ENCODE measurements around the gene TRAPPC2B. TPM values are rescaled to one million over a fixed set of nuclear protein-coding genes. Genes with fewer than 3 reads are reported as not detected.

Gene TRAPPC2B
- total RNA-seq, 1 experiment from 2014 or later, result 3.9 TPM

DNA sequence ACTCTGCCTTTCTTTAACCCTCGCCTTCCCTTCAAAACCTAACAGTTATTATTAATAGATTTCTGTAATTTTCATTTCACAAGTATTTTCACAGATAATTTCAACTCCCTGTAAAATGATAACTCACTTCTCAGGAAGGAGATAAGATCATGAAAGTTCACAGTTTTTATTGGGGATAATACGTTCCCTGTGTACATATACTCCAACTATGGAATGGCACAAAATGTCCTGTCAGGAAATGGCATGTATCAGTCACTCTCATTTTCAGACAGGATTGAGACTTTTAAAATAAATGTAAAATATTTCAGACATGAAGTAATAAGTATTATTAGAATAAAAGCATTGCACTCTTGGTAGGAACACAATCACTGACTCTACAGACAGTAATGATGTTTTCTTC, 932 bp upstream of the TRAPPC2B start:
- no peak for ATAC-seq
- Histone ChIP-seq H3K4me2 (ENCODE audit: low read length) (peak overlapping the region; percentile 91), H3K27ac (ENCODE audit: low read depth, low read length) (peak overlapping the region; percentile 54; the same call in 1 of the 2 replicates), H3K27me3 (ENCODE audit: insufficient read depth, low read length) (no peaks in the 10 kb centered on the region), H3K9me3 (ENCODE audit: control insufficient read depth in 1 of 2, insufficient read depth in 1 of 2, low read depth in 1 of 2, low read length in 2 of 2) (no peaks in the 10 kb centered on the region; a peak in 1 of 4 replicates), H3K4me3 (replicated peaks in 1 of 2; ENCODE audit: low read depth in 1 of 2, low read length in 2 of 2) (peak overlapping the region; percentile 40 to 76; a peak in 3 of 4 replicates), H3K79me2 (ENCODE audit: insufficient read depth, low read length) (peaks cover 7% of the 10 kb centered on the region; the same call in 1 of the 2 replicates), H4K20me1 (ENCODE audit: insufficient read depth) (no peaks in the 10 kb centered on the region), H3K9me2 (ENCODE audit: insufficient read depth) (no peaks in the 10 kb centered on the region), H3K4me1 (ENCODE audit: control insufficient read depth in 1 of 2, insufficient read depth in 2 of 2, low read length in 2 of 2) (peaks cover 3 to 9% of the 10 kb centered on the region in 2 experiments; a peak in 3 of 4 replicates), H2AFZ (ENCODE audit: low read depth, low read length, poor library complexity, severe bottlenecking) (peak overlapping the region; percentile 78), H3K36me3 (ENCODE audit: control insufficient read depth in 1 of 2, insufficient read depth in 2 of 2, low read length in 2 of 2) (0 out of 4 replicates have a peak, but pooled peaks cover 0 to 8% of the 10 kb centered on the region in 2 experiments), H3K9ac (ENCODE audit: low read length) (no peak overlapping the region)
- RAD21 ChIA-PET (ENCODE audit: low non-redundant PET in 1 of 2, low total read pairs in 2 of 2, uncharacterized antibody in 2 of 2, unreplicated experiment in 2 of 2), result no interaction called here
- POLR2A ChIA-PET, result interaction anchor here (1.0 to 1.4 kb wide), 2 partner anchors 12 to 15 kb away, joined by 3 to 6 read pairs; partner anchors contain the start of gene ZNF304
- intact Hi-C loops (cut with micrococcal nuclease), result no loop called here
- TF ChIP-seq POLR2A (IDR thresholded peaks at IDR 0.05; ENCODE audit: borderline replicate concordance, extremely low read depth, insufficient read depth, insufficient read length) (no peak), YY1 (IDR thresholded peaks at IDR 0.05; ENCODE audit: extremely low read depth, insufficient replicate concordance, low read depth, low read length) (no peak)
- no TSS peak for BruUV-seq (replicated peaks)
- no peak for DNase-seq (ENCODE audit: low read depth, low spot score)
- CTCF ChIA-PET, result no interaction called here

DNA sequence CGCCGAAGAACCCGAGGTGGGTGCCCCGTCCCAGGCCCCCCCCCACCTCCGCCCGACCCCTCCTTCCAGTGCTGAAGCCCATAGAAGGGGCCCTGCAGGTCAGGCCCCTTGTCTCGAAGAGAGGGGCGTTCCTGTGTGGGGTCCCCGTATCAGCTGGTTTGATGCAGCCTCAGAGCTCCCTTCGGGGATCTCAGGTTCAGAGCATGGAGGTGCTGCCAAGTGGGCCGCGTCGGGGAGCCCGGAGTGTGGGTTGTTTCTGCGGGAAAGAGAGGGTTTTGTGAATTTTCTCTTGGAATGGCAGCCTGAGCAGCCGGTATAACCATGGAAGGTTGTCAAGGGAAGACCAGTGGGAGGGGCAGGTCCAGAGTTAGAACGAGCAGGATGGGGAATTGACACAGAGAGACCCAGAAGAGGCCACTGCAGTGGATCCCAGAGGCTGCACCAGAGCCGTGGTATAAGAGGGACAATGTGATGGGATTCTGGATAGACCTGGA, 384 bp downstream of the TRAPPC2B start:
- 0 out of 2 replicates have a peak, but pooled peaks have one; percentile 5 for ATAC-seq
- no peaks in the 10 kb centered on the region; a peak in 1 of 4 replicates for H3K9me3 ChIP-seq (ENCODE audit: control insufficient read depth in 1 of 2, insufficient read depth in 1 of 2, low read depth in 1 of 2, low read length in 2 of 2)
- H3K27me3 ChIP-seq (ENCODE audit: insufficient read depth, low read length), result no peaks in the 10 kb centered on the region
- no peak for TF ChIP-seq RAD21 (IDR thresholded peaks at IDR 0.05; ENCODE audit: low read depth)
- TF ChIP-seq JUND (IDR thresholded peaks at IDR 0.05), result no peak
- no peak for TF ChIP-seq SRF (IDR thresholded peaks at IDR 0.05; ENCODE audit: low read depth)
- TF ChIP-seq CBX3 (IDR thresholded peaks at IDR 0.05; ENCODE audit: low read depth), result no peak
- no peak for TF ChIP-seq ELF1 (IDR thresholded peaks at IDR 0.05; ENCODE audit: borderline replicate concordance, low read depth)
- no peak for TF ChIP-seq SIN3A (IDR thresholded peaks at IDR 0.05; ENCODE audit: low read depth)
- peaks cover 3 to 9% of the 10 kb centered on the region in 2 experiments; a peak in 3 of 4 replicates for H3K4me1 ChIP-seq (ENCODE audit: control insufficient read depth in 1 of 2, insufficient read depth in 2 of 2, low read length in 2 of 2)
- ChIA-PET POLR2A (interaction anchor here (1.0 to 1.4 kb wide), 3 partner anchors 13 to 26 kb away, joined by 3 to 6 read pairs (median 4); partner anchors contain the start of genes ZNF304 and ZNF548), RAD21 (ENCODE audit: low non-redundant PET in 1 of 2, low total read pairs in 2 of 2, uncharacterized antibody in 2 of 2, unreplicated experiment in 2 of 2) (no interaction called here), CTCF (no interaction called here)
- no TSS peak for BruUV-seq (replicated peaks)
- peak overlapping the region; percentile 91 for H3K4me2 ChIP-seq (ENCODE audit: low read length)
- intact Hi-C loops (cut with micrococcal nuclease), result loop anchor here (1.0 kb wide), 1 partner anchor 26 kb away; the partner anchor contains the start of gene ZNF548
- peaks cover 7% of the 10 kb centered on the region; the same call in 1 of the 2 replicates for H3K79me2 ChIP-seq (ENCODE audit: insufficient read depth, low read length)
- peak overlapping the region; percentile 76 to 86 for H3K4me3 ChIP-seq (replicated peaks in 1 of 2; ENCODE audit: low read depth in 1 of 2, low read length in 2 of 2)
- DNase-seq (ENCODE audit: low read depth, low spot score), result no peak
- H3K9me2 ChIP-seq (ENCODE audit: insufficient read depth), result no peaks in the 10 kb centered on the region
- H4K20me1 ChIP-seq (ENCODE audit: insufficient read depth), result no peaks in the 10 kb centered on the region
- H2AFZ ChIP-seq (ENCODE audit: low read depth, low read length, poor library complexity, severe bottlenecking), result no peak overlapping the region
- peak overlapping the region; percentile 54 for H3K27ac ChIP-seq (ENCODE audit: low read depth, low read length)
- no peaks in the 10 kb centered on the region for H3K36me3 ChIP-seq (ENCODE audit: control insufficient read depth in 1 of 2, insufficient read depth in 2 of 2, low read length in 2 of 2)
- H3K9ac ChIP-seq (ENCODE audit: low read length), result peak overlapping the region; percentile 67

Measured in HCT116 (cell line).